ENCODE results near the gene MBD2. TPM values are rescaled to one million over a fixed set of nuclear protein-coding genes. Genes with fewer than 3 reads are reported as not detected.
"Not testable (repeated sequence)": the region's sequence is repeated elsewhere in the genome, so short reads cannot be mapped to it uniquely, and the experiment has no call there.

MBD2 gene
- total RNA-seq, 1 experiment from 2014 or later, result 14.4 TPM

GRCh38 chr18:54235871-54236270 is 11.4 kb upstream of the MBD2 start:
- no peak for DNase-seq (ENCODE audit: low spot score)

DNA sequence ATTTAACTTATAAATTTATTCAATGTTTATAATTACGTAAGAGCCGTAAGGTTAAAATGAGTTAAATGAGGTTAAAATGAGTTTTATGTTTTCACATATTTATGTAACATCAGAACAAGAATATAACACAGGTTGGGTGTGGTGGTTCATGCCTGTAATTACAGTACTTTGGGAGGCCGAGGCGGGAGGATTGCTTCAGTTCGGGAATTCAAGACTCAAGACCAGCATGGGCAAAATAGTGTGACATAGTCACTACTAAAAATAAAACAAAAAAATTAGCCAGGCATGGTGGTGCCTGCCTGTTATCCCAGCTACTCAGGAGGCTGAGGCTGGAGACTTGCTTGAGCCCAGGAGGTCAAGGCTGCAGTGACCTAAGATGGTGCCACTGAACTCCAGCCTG is 9.3 kb upstream of the MBD2 start:
- no peak for DNase-seq (ENCODE audit: low spot score)

DNA sequence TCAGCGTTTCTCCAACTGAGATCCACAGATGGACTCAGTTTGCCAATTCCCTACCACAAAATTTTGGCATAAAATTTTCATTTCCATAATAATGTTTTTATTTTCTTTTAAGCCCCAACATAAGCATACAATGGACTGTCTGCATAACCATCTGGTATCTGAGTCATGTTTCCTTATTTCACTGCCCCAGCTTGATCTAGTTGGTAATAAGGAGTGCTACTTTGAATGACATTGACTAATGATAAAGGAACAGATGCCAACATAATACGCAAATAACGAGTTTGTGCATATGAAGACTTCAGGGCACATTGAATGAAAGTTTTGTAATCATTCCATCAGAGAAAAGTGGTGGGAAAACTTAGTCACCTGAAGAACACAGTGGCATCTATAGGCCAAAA is 8.8 kb upstream of the MBD2 start:
- no peak for DNase-seq (ENCODE audit: low spot score)

DNA sequence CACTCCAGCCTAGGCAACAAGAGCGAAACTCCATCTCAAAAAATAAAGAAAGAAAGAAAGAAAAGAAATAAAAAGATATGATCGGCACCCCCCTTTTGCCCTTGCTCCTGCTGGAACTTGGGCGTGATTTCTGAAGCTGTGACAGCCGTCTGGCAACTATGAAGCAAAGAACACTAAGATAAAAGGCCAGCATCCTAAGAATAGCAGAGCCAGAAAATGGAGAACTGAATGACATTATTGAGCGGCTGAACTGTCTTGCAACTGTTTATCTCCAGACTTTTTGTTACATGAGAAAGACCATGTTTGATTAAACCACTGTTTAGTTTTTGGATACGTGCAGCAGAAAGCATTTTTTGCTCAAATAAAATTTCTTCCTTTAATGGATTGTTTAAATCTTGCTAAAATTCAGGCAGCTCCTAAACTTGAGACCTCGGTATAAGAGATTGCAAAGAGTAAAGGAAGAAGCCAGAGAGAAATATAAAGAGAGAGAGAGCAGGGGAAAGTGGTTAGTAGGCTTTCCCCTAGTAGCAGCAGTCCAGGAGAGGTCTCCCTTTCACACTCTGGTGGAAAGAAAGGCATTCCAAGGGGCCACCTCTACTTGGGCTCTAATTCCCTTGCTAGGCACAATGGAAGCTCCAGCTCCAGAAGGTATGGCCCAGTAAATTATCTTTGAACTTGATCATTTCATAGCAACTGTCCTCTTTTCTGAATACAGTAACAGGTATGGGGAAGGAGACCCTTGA is 8.2 kb upstream of the MBD2 start:
- DNase-seq (ENCODE audit: low spot score), result no peak

DNA sequence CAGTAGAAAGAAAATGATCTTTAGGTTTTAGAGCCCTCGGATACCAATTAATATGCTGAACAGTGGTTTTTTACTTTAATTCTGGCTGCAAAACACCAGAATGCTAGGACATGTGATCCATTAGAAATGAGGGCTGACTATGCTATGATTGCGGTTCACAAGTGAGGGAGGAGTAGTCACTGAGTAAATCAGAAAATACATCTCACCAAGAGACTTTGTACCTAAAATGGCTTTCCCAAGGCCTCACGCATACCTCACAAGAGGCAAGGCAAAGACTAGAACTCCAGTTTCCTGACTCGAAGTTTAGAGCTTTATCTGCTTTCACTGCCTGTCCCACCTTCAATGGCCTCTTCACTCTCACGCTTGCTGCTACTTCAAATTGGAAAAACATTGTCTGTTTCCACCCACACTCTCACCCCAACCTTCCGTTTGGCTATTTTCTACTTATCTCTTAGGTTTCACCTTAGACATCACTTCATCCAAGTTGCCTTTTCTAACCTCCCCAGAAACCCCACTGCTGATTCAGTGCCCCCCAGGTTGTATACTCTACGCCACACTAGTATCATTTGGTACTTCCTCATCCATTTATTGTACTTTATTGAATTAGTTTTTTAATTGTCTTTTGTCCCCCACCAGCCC is 5.1 kb upstream of the MBD2 start:
- DNase-seq (ENCODE audit: low spot score), result no peak

- DNase-seq (ENCODE audit: low spot score), result no peak
Measured at GRCh38 chr18:54228364-54228763, 3.9 kb upstream of the MBD2 start.

GRCh38 chr18:54223568-54224241 is 764 bp downstream of the MBD2 start:
- DNase-seq (ENCODE audit: low spot score), result peak; percentile 77

DNA sequence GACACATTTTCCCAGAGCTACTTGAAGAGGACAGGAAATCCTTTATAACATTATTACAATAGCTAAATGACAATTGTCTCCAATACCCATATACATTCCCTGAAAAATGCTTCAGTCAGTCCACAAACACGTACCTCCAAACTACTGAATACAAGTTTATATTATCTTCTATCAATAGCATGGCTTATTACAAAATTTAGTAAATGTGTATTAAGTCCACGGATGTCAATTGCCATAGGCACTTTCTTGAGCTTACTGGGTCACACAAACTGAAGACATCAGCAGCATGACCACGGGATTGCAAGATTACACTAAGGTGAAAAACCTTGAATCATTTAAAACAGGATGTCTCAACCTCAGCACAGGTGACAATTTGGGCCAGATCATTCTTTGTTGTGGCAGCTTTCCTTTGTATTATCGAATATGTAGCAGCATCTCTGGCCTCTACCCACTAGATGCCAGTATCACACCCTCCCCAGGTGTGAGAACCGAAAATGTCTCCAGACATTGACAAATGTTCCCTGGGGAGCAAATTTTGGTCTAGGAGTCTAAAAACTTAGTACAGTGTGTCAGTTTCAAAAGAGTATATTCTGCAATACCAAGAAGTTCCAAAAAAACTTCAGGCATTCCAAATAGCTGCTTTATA is 1.4 kb downstream of the MBD2 start:
- DNase-seq (ENCODE audit: low spot score), result no peak

DNA sequence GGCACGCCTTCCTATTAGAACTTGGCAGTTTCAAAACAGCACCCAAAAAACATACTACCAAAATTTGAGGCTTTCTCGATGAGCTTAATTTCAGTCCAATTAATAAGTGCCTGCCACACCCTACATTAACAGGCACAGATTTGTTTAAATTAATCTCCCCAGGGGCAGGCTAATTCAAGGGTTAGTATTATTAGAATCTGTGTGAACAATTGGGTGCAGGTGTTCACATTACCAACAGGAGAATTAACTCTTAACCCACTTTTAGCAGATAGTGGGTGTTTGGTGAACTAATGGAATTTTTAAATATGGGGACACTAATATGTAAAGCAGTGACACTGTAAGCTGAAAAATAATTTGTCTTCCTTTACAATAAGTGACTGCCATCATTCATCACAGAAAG is 4.1 kb downstream of the MBD2 start:
- DNase-seq (ENCODE audit: low spot score), result no peak

- DNase-seq (ENCODE audit: low spot score), result not testable (repeated sequence)
Measured at GRCh38 chr18:54218803-54219202, 5.7 kb downstream of the MBD2 start.

DNA sequence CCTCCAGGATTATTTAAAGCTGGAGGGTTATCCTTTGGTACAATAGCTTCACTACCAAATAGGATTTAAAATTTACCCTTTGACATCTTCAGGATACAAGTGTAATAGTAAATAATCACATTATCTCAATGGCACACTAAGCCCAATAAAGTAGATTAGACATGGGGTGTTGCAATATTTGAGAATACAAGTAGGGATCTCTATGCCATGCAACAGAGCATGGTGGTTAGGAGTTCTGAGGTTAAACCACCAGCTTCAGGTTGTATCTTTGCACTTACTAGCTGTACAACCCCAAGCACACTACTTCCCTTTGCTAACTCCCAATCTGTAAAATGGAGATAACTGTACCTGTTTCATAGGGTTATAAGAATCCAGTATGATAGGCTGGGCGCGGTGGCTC is 6.2 kb downstream of the MBD2 start:
- no peak for DNase-seq (ENCODE audit: low spot score)

DNA sequence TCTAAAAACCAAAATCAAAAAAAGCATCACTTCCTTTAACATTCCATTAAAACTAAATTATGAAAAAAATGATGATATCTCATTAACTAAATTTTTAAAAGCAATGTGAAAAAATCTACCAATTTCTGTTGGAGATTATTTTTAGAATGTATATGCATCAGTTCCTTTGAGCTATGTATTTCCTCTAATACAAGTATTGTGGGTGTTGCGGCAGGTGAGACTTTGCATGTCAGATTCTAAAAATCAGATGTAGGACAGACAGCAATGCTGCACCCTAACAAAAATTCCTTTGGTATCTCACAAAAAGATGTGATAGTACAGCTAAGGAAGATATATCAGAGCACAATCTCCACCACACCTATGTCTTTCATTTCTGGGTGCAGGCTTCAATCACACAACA is 6.8 kb downstream of the MBD2 start:
- no peak for DNase-seq (ENCODE audit: low spot score)

GRCh38 chr18:54215069-54215468 is 9.4 kb downstream of the MBD2 start:
- DNase-seq (ENCODE audit: low spot score), result no peak

DNA sequence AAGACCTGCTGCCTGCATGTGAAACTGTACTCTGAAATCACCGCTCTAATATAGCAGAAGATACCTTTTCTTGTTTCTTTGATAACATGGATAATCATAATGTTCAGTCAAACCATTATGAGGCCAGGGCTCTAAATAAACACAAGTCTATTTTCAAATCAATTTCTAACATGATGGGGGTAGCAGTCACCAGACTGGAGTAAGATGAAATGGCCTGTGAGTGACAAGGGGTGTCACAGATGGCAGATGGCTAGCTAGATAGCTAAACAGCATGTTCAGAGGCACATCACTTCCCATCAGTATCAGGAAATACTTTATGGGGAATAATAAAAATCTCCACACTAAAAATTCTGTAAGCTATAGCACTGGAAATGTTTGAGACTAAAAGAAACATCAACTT is 14.0 kb downstream of the MBD2 start:
- no peak for DNase-seq (ENCODE audit: low spot score)

GRCh38 chr18:54209471-54210180 is 14.8 kb downstream of the MBD2 start:
- no peak for DNase-seq (ENCODE audit: low spot score)

DNA sequence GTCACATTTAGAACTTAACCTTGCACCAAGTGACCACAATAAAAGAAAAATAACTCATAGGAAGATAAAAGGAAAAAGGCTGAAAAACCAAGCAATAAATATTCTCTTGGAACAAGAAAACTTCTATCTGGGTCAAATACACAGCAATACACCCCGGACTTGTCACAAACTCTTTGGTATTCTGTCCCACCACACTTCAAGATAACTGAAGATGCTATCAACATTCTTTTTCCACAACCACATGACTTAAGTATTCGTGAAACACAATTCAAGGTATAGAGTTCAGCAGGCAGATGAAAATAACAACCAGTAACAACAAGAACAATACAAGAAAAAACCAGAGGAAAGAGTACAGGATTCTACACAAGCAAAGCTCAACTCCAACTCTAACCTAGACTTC is 18.0 kb downstream of the MBD2 start:
- no peak for DNase-seq (ENCODE audit: low spot score)

DNA sequence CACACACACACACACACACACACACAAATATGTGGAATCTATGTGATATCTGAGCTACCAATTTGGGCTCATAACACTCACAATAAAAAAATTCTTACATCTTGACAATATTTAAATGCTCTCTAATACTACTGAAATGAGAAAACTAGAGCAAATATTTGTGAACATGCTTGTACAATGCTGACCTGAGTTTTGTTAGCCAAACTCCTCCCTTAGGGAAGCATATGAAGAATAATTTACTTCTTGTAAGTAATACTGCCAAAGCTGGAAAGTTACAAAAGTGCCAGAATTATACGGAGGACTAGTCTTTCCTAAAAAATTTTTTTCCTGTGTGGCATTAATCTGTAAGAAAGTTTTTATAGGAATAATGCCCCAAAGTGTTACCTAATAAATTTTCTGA is 18.5 kb downstream of the MBD2 start:
- no peak for DNase-seq (ENCODE audit: low spot score)

- DNase-seq (ENCODE audit: low spot score), result not testable (repeated sequence)
Measured at GRCh38 chr18:54205448-54205847, 19.0 kb downstream of the MBD2 start.

DNA sequence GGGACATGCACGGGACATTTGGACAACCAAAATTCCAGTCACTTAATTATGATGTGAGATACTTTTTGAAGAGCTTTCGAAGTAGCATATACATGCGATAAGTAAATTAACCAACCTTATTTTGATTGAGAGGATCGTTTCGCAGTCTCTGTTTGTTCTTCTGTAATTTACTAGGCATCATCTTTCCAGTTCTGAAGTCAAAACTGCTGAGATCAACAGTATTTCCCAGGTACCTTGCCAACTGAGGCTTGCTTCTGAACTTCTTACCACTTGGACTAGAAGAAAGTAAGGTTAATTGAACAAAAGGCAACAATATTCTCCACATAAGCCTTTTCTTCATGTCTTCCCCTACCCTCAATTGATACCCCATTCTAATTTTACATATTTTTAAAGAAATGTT is 19.6 kb downstream of the MBD2 start:
- no peak for DNase-seq (ENCODE audit: low spot score)

DNA sequence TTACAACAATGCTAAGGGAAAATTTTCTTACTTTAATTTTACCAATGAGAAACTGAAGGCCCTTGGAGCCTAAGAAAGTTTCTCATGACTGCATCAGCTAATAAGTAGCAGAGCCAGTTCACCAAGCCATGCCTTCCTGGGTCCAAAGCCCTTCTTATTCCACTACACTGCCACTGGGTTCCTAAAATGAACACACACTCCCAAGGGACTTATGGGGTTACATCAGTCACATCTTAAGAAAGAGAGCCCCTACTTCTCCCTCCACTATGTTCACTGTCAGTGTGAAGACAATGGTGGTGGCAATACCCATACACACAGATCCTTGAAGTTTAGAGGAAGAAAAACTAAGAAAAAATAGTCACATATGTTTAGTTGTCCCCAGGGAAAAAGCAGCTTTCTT is 20.6 kb downstream of the MBD2 start:
- no peak for DNase-seq (ENCODE audit: low spot score)

- no peak for DNase-seq (ENCODE audit: low spot score)
Measured at GRCh38 chr18:54202851-54203250, 21.6 kb downstream of the MBD2 start.

All from HT-29 (cell line).